Head of caudate nucleus (tissue), 42 donors: Measurements from ENCODE around the gene GNB1L.
A peak's percentile ranks its signal among the peaks of the same experiment; 100 is the strongest.
"Not testable (repeated sequence)": the region's sequence is repeated elsewhere in the genome, so short reads cannot be mapped to it uniquely, and the experiment has no call there.

Source experiments
- DNase-seq, 42 donors: peaks; one replicate each; pipeline versions ENCODE4 v3.0.0 to v3.0.0-alpha.2; 2020 to 2021; ENCODE audit warnings: mixed read lengths in 7 of 42
- intact Hi-C: fragments of 100-400 bp; cut with DNase I; formaldehyde crosslinking; loops from one replicate; pipeline ENCODE4 v1.15.0; 2022

Gene GNB1L

DNA sequence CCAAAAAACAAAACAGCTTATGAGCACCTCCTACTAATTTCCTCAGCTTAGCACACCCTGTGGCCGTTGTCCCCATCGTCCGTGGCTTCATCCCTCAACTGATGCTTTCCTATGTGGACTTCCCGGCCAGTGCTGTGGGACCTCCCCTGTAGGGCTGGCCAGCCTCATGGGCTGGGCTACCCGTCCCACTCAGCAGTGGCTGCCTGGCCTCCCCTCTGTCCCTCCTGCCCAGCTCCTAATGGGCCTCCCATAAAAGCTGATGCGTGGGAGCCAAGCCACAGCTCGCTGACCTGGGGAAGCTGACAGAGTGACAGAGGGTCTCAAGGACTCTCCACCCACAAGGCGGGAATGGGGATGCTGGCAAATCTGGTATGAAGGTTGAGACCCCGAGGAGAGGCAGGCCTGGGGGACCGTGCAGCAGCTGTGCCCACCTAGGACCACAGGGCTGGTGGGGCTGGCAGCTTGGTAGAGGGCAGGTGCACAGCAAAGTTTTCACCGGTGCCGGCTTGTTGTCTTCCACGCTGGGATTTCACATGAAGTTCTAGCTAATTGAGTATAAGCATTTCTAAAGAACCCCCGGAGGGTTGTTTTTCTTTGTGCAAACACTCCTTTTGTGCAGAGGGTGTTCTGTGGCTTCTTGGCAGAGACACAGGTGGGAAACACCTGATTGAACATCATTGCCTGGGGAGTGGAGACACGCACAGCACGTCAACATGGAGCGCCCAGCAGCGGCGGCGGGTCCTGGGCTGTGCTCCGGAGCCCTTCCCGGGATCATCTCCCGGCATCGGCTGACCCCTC, 70.9 kb downstream of the GNB1L start:
- DNase-seq: no peak
- intact Hi-C loops: no loop called here

- DNase-seq: no peak
- intact Hi-C loops: no loop called here
Measured at GRCh38 chr22:19782533-19782932, 72.1 kb downstream of the GNB1L start.

GRCh38 chr22:19779685-19780268, 74.9 kb downstream of the GNB1L start:
- peak in 1 of 42 donors; percentile 25 for DNase-seq
- intact Hi-C loops: no loop called here

GRCh38 chr22:19779011-19779421, 75.7 kb downstream of the GNB1L start:
- DNase-seq: no peak
- intact Hi-C loops: no loop called here

GRCh38 chr22:19777192-19777591, 77.5 kb downstream of the GNB1L start:
- intact Hi-C loops, DNase-seq: not testable (repeated sequence)

- no peak for DNase-seq
- intact Hi-C loops: no loop called here
Measured at GRCh38 chr22:19776433-19777031, 78.1 kb downstream of the GNB1L start.

- DNase-seq: no peak
- intact Hi-C loops: no loop called here
Measured at GRCh38 chr22:19775496-19776325, 79.0 kb downstream of the GNB1L start.

DNA sequence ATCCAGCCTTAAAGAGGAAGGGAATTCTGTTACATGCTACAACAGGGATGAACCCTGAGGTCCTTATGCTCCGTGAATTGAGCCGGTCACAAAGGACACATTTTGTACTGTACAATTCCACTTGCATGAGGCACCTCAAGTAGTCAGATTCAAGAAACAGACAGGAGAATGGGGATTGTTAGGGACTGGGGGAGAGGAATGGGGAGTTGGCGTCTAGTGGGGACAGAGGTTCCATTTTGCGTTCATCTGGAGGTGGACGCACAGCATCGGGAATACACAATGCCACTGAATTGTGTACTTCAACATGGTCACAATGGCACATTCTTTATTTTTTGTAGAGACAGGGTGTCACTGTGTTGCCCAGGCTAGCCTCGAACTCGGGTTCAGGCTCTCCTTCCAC, 80.0 kb downstream of the GNB1L start:
- intact Hi-C loops: no loop called here
- DNase-seq: no peak

- DNase-seq: no peak
- intact Hi-C loops: no loop called here
Measured at GRCh38 chr22:19773470-19774040, 81.1 kb downstream of the GNB1L start.

- intact Hi-C loops: no loop called here
- DNase-seq: no peak
Measured at GRCh38 chr22:19772673-19773469, 81.8 kb downstream of the GNB1L start.

GRCh38 chr22:19772422-19772672, 82.3 kb downstream of the GNB1L start:
- no peak for DNase-seq
- intact Hi-C loops: no loop called here

DNA sequence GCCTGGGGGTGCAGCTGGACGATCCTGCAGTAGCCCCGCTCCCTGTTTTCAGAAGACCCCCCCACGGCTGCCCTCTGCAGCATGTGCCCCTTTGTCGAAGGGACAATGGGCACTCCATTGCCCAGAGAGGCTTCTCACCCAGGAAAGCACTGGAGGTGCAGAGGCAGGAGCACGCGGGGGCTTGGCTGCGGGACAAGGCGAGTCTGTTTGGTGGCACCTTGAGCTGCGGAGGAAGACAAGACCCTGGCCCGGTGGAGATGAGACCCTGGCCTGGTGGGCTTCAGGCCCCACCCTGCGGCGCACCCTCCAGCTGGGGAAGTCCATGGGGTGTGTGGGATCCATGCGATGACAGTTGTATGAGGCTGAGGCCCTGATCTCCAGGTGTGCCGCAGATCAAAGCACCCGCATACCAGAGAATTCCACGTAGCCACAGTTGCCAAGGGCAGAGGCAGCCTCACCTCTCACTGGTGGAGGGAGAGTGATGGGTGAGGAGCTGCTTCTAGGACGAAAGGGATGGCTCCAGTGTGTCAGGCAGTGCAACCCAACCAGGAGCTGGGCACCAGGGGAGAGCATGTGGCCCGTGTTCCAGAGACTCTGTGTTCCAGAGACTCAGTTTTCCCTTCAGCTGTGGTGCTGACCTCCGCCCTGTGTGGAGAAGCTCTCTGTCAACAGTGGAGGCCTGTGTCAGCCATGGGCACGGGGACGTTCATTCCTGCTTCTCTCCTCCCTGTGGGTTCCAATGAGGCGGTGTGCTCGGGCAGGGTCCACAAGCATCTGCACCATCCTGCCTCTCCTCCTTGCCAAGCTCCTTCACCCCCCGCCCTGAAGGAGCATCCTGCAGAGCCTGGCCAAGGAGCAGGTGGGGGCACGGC, 84.1 kb downstream of the GNB1L start:
- intact Hi-C loops: no loop called here
- DNase-seq: no peak

GRCh38 chr22:19769393-19769715, 85.3 kb downstream of the GNB1L start:
- intact Hi-C loops: no loop called here
- DNase-seq: no peak

DNA sequence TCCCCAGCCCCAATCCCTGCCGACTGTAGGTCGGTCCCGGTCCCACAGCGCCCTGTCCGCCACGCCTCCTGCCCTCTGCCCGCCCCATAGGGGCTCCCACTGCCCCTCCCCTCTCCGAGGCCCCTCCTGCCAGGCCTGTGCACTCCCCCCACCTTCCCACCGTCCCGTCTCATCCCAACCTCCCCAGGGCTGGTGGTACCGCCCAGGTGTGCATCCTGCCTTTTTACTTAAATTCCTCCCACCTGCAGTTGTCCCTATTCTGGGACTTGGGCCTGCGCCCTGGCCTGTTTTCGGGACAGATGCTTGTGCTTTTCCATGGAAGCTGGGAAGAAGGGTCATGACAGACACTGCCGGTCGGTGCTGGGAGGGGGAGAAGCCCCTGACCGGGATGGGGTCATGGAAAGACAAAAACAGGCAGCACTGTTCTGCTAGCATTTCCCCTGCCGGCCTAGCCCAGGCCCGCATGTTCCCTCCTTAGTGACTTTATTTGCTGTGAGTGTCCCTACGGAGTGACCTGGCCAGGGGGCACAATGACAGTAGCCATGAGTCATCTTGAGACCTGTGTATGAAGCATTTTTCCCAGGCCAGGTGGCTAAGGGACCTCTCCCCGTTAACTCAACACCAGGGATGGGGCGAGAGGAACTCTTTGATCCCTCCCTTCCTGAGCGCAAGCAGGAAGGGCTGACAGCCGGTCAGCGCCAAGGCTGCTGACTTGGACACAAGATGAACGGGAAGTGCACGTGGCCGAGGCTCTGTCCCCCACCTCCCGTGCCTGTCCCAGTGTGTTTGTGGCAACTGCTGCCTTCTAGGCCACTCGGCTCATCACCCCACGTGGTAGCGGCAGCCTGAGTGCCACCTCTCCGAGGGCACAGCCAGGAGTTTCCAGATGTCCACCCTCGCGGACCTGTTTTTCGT, 87.0 kb downstream of the GNB1L start:
- DNase-seq: no peak
- intact Hi-C loops: no loop called here

- intact Hi-C loops: no loop called here
- no peak for DNase-seq
Measured at GRCh38 chr22:19766511-19767426, 87.9 kb downstream of the GNB1L start.

- DNase-seq: no peak
- intact Hi-C loops: no loop called here
Measured at GRCh38 chr22:19766240-19766510, 88.5 kb downstream of the GNB1L start.
